IgD-negative memory B cell (primary cell): ENCODE measurements around the gene SCAPER. TPM values are rescaled to one million over a fixed set of nuclear protein-coding genes. Genes with fewer than 3 reads are reported as not detected.

Experiments
- H3K27ac Mint-ChIP-seq, 3 donors: one replicate each; pipeline ENCODE4 v1.8.0; 2020 to 2022; ENCODE audit warnings: mild to moderate bottlenecking in 3 of 3, mixed read lengths in 3 of 3, moderate library complexity in 1 of 3
- H3K27me3 Mint-ChIP-seq: one replicate; pipeline ENCODE4 v1.8.0; 2021; ENCODE audit warnings: mixed read lengths
- H3K36me3 Mint-ChIP-seq: one replicate; pipeline ENCODE4 v1.8.0; 2020; ENCODE audit warnings: mild to moderate bottlenecking, mixed read lengths
- H3K4me1 Mint-ChIP-seq, 3 donors: one replicate each; pipeline ENCODE4 v1.8.0; 2020 to 2022; ENCODE audit warnings: mixed read lengths in 3 of 3, mild to moderate bottlenecking in 1 of 3
- H3K4me3 Mint-ChIP-seq, 4 donors: one replicate each; pipeline ENCODE4 v1.8.0; 2020 to 2022; ENCODE audit warnings: mild to moderate bottlenecking in 4 of 4, mixed read lengths in 4 of 4, moderate library complexity in 3 of 4
- H3K9me3 Mint-ChIP-seq, 3 donors: one replicate each; pipeline ENCODE4 v1.8.0; 2020 to 2021; ENCODE audit warnings: mixed read lengths in 3 of 3, mild to moderate bottlenecking in 1 of 3
- polyA plus RNA-seq: library from polyadenylated mRNA; unstranded; fragments of 300-500 nt; fragmentation: Illumina TruSeq; gene quantifications from one replicate; pipeline ENCODE4 v1.2.3, GENCODE V29; 2021

Gene SCAPER
- polyA plus RNA-seq, 1 donor from 2014 or later = 25.6 TPM

GRCh38 chr15:76668900-76669299 is 236.2 kb downstream of the SCAPER start:
- Mint-ChIP-seq H3K27ac (no peak overlapping the region), H3K36me3 (peaks cover 6% of the 10 kb centered on the region), H3K9me3 (no peaks in the 10 kb centered on the region), H3K4me1 (no peaks in the 10 kb centered on the region), H3K27me3 (no peaks in the 10 kb centered on the region), H3K4me3 (no peak overlapping the region)

GRCh38 chr15:76667943-76668715 is 237.0 kb downstream of the SCAPER start:
- Mint-ChIP-seq H3K4me1 (peaks cover 0 to 1% (median 0%) of the 10 kb centered on the region in 3 donors), H3K27ac (no peak overlapping the region), H3K36me3 (peaks cover 6% of the 10 kb centered on the region), H3K27me3 (no peaks in the 10 kb centered on the region), H3K9me3 (no peaks in the 10 kb centered on the region), H3K4me3 (no peak overlapping the region)

GRCh38 chr15:76664895-76665294 is 240.2 kb downstream of the SCAPER start:
- H3K27me3 Mint-ChIP-seq = no peaks in the 10 kb centered on the region
- H3K27ac Mint-ChIP-seq = no peak overlapping the region
- H3K36me3 Mint-ChIP-seq = peaks cover 17% of the 10 kb centered on the region
- no peak overlapping the region for H3K4me3 Mint-ChIP-seq
- peaks cover 3 to 5% (median 3%) of the 10 kb centered on the region in 3 donors for H3K9me3 Mint-ChIP-seq
- peaks cover 0 to 1% (median 0%) of the 10 kb centered on the region in 3 donors for H3K4me1 Mint-ChIP-seq

GRCh38 chr15:76664411-76664810 is 240.7 kb downstream of the SCAPER start:
- H3K9me3 Mint-ChIP-seq = peaks cover 3 to 8% (median 4%) of the 10 kb centered on the region in 3 donors
- peaks cover 18% of the 10 kb centered on the region for H3K36me3 Mint-ChIP-seq
- H3K27ac Mint-ChIP-seq = no peak overlapping the region
- H3K27me3 Mint-ChIP-seq = no peaks in the 10 kb centered on the region
- H3K4me1 Mint-ChIP-seq = peaks cover 0 to 1% (median 0%) of the 10 kb centered on the region in 3 donors
- H3K4me3 Mint-ChIP-seq = no peak overlapping the region

- Mint-ChIP-seq H3K36me3 (peaks cover 18% of the 10 kb centered on the region), H3K27me3 (no peaks in the 10 kb centered on the region), H3K4me3 (no peak overlapping the region), H3K27ac (no peak overlapping the region), H3K4me1 (peaks cover 0 to 1% (median 0%) of the 10 kb centered on the region in 3 donors), H3K9me3 (peaks cover 3 to 8% (median 4%) of the 10 kb centered on the region in 3 donors)
Measured at GRCh38 chr15:76663529-76663928, 241.6 kb downstream of the SCAPER start.

GRCh38 chr15:76648732-76649444 is 256.3 kb downstream of the SCAPER start:
- no peak overlapping the region for H3K4me3 Mint-ChIP-seq
- peaks cover 1 to 5% (median 4%) of the 10 kb centered on the region in 3 donors for H3K4me1 Mint-ChIP-seq
- peaks cover 22% of the 10 kb centered on the region for H3K36me3 Mint-ChIP-seq
- peaks cover 0 to 10% (median 6%) of the 10 kb centered on the region in 3 donors for H3K9me3 Mint-ChIP-seq
- no peak overlapping the region for H3K27ac Mint-ChIP-seq
- H3K27me3 Mint-ChIP-seq = no peaks in the 10 kb centered on the region

GRCh38 chr15:76647612-76648011 is 257.5 kb downstream of the SCAPER start:
- Mint-ChIP-seq H3K27ac (no peak overlapping the region), H3K4me3 (no peak overlapping the region), H3K36me3 (peaks cover 20% of the 10 kb centered on the region)

GRCh38 chr15:76644646-76645045 is 260.5 kb downstream of the SCAPER start:
- Mint-ChIP-seq H3K36me3 (peaks cover 22% of the 10 kb centered on the region), H3K27ac (no peak overlapping the region), H3K4me3 (no peak overlapping the region), H3K27me3 (no peaks in the 10 kb centered on the region), H3K9me3 (peaks cover 0 to 10% (median 4%) of the 10 kb centered on the region in 3 donors), H3K4me1 (no peaks in the 10 kb centered on the region)

More at GRCh38 chr15:76647612-76648011, 257.5 kb downstream of the SCAPER start:
- H3K9me3 Mint-ChIP-seq = peaks cover 0 to 10% (median 4%) of the 10 kb centered on the region in 3 donors
- H3K4me1 Mint-ChIP-seq = no peaks in the 10 kb centered on the region
- no peaks in the 10 kb centered on the region for H3K27me3 Mint-ChIP-seq

- peaks cover 17% of the 10 kb centered on the region for H3K36me3 Mint-ChIP-seq
- no peaks in the 10 kb centered on the region for H3K27me3 Mint-ChIP-seq
- no peaks in the 10 kb centered on the region for H3K9me3 Mint-ChIP-seq
- H3K27ac Mint-ChIP-seq = no peak overlapping the region
- H3K4me1 Mint-ChIP-seq = no peaks in the 10 kb centered on the region
- no peak overlapping the region for H3K4me3 Mint-ChIP-seq
Measured at GRCh38 chr15:76642671-76643070, 262.5 kb downstream of the SCAPER start.

GRCh38 chr15:76637166-76637565 is 268.0 kb downstream of the SCAPER start:
- Mint-ChIP-seq H3K4me3 (peak overlapping the region in 1 of 4 donors; percentile 60), H3K27me3 (no peaks in the 10 kb centered on the region), H3K36me3 (peaks cover 19% of the 10 kb centered on the region), H3K4me1 (no peaks in the 10 kb centered on the region), H3K9me3 (peaks cover 0 to 5% (median 3%) of the 10 kb centered on the region in 3 donors), H3K27ac (no peak overlapping the region)

GRCh38 chr15:76636059-76636458 is 269.1 kb downstream of the SCAPER start:
- H3K4me1 Mint-ChIP-seq = no peaks in the 10 kb centered on the region
- H3K9me3 Mint-ChIP-seq = peaks cover 0 to 5% (median 3%) of the 10 kb centered on the region in 3 donors
- H3K27me3 Mint-ChIP-seq = no peaks in the 10 kb centered on the region
- H3K36me3 Mint-ChIP-seq = peaks cover 19% of the 10 kb centered on the region
- H3K27ac Mint-ChIP-seq = no peak overlapping the region
- H3K4me3 Mint-ChIP-seq = no peak overlapping the region

GRCh38 chr15:76626611-76627010 is 278.5 kb downstream of the SCAPER start:
- H3K9me3 Mint-ChIP-seq = peaks cover 0 to 4% (median 2%) of the 10 kb centered on the region in 3 donors

GRCh38 chr15:76625267-76625666 is 279.9 kb downstream of the SCAPER start:
- H3K4me3 Mint-ChIP-seq = no peak overlapping the region

More at GRCh38 chr15:76626611-76627010, 278.5 kb downstream of the SCAPER start:
- H3K27ac Mint-ChIP-seq = no peak overlapping the region
- no peak overlapping the region for H3K4me3 Mint-ChIP-seq
- no peaks in the 10 kb centered on the region for H3K27me3 Mint-ChIP-seq
- H3K4me1 Mint-ChIP-seq = no peaks in the 10 kb centered on the region
- peaks cover 9% of the 10 kb centered on the region for H3K36me3 Mint-ChIP-seq

GRCh38 chr15:76614725-76615124 is 290.4 kb downstream of the SCAPER start:
- peaks cover 4 to 10% (median 7%) of the 10 kb centered on the region in 3 donors for H3K9me3 Mint-ChIP-seq
- H3K27me3 Mint-ChIP-seq = no peaks in the 10 kb centered on the region
- H3K36me3 Mint-ChIP-seq = peaks cover 43% of the 10 kb centered on the region
- no peak overlapping the region for H3K4me3 Mint-ChIP-seq
- H3K4me1 Mint-ChIP-seq = peaks cover 0 to 1% (median 0%) of the 10 kb centered on the region in 3 donors
- no peak overlapping the region for H3K27ac Mint-ChIP-seq

More at GRCh38 chr15:76625267-76625666, 279.9 kb downstream of the SCAPER start:
- no peaks in the 10 kb centered on the region for H3K4me1 Mint-ChIP-seq
- H3K9me3 Mint-ChIP-seq = peaks cover 0 to 4% (median 2%) of the 10 kb centered on the region in 3 donors
- no peak overlapping the region for H3K27ac Mint-ChIP-seq
- H3K36me3 Mint-ChIP-seq = peaks cover 12% of the 10 kb centered on the region
- no peaks in the 10 kb centered on the region for H3K27me3 Mint-ChIP-seq
